22Rv1 (cell line): ENCODE data around the gene PBX1.

Experiments used
- ZFX ChIP-seq: fragments of 450-650 bp; IDR thresholded peaks from 2 replicates; pipeline ENCODE4 v1.6.1; 2017; ENCODE audit warnings: antibody characterized with exemption, borderline replicate concordance
- TF ChIP-seq, protein P1 (sequence below): fragments of 450-650 bp; IDR thresholded peaks from 2 replicates; pipeline ENCODE4 v1.5.1; 2017; ENCODE audit warnings: mild to moderate bottlenecking

DNA sequence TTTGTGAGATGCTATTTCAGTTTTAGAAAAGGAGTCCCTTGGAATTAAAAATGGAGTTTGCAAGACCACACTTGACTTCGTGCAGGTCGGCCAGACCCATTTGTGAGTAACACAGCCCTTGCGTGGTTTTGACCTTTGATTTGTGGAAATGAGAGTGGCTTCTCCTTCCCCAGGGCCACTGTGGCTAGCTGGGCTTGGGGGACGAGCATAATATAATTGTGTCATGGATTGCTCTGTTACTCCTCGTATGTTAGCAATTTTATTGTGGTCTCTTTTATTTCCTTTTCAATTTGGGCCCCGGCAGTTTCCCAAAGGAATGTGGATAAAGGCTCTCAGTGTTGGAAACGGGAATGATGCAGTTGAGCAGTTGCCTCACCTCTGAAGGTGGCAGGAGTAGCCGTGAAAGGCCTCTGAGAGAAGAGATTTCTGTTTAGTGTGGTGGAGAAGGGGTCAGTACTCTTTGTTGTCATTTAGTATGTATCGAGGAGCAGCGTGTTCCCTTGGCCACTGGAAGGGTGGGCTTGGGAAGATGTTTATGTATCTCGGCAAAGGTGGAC is 194.6 kb downstream of the PBX1 start:
- TF ChIP-seq, protein P1, sequence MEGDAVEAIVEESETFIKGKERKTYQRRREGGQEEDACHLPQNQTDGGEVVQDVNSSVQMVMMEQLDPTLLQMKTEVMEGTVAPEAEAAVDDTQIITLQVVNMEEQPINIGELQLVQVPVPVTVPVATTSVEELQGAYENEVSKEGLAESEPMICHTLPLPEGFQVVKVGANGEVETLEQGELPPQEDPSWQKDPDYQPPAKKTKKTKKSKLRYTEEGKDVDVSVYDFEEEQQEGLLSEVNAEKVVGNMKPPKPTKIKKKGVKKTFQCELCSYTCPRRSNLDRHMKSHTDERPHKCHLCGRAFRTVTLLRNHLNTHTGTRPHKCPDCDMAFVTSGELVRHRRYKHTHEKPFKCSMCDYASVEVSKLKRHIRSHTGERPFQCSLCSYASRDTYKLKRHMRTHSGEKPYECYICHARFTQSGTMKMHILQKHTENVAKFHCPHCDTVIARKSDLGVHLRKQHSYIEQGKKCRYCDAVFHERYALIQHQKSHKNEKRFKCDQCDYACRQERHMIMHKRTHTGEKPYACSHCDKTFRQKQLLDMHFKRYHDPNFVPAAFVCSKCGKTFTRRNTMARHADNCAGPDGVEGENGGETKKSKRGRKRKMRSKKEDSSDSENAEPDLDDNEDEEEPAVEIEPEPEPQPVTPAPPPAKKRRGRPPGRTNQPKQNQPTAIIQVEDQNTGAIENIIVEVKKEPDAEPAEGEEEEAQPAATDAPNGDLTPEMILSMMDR: no peak
- TF ChIP-seq ZFX: no peak
